GM12878 (cell line): ENCODE results near the gene ZNF628. TPM values are rescaled to one million over a fixed set of nuclear protein-coding genes. Genes with fewer than 3 reads are reported as not detected.

Experiments used
- ATAC-seq: fragments of 200-7000 bp; cut with Tn5 transposase; 3 replicates; pipeline ENCODE4 v1.9.1; 2020; ENCODE audit warnings: mild to moderate bottlenecking, moderate library complexity
- BruUV-seq: library from RNA; stranded (reverse); fragments of 400-500 nt; replicated peaks from 2 replicates; lab custom pipeline; 2021; lab: Mats Ljungman, UMichigan
- CTCF ChIA-PET: fragments of 300-600 bp; sonication (Branson Sonifier 250); formaldehyde crosslinking; extraction: SDS; loops from one replicate; lab custom pipeline; 2021; ENCODE audit warnings: inconsistent platforms; lab: Yijun Ruan, JAX
- POLR2A ChIA-PET: fragments of 350-600 bp; formaldehyde crosslinking; extraction: SDS; loops from one replicate; lab custom pipeline; 2021; ENCODE audit warnings: inconsistent platforms; lab: Charles Lee
- RAD21 ChIA-PET: fragments of 300-600 bp; sonication (Branson Sonifier 250); formaldehyde crosslinking; loops from one replicate; lab custom pipeline; 2023; ENCODE audit warnings: antibody characterized with exemption; ENCODE audit not compliant: unreplicated experiment; lab: Charles Lee
- SMC1A ChIA-PET: fragments of 300-600 bp; sonication (Branson Sonifier 250); formaldehyde crosslinking; loops from one replicate; lab custom pipeline; 2023; ENCODE audit not compliant: unreplicated experiment, uncharacterized antibody; lab: Charles Lee
- DNase-seq: peaks from one replicate; pipeline ENCODE4 v3.0.0-alpha.2; 2011; ENCODE audit warnings: low read depth, low spot score
- FAIRE-seq: peaks from 3 replicates; lab custom pipeline; 2011; peaks lifted over from hg19 to GRCh38; lab: Jason Lieb, UNC
- H2AFZ ChIP-seq: 2 replicates; pipeline ENCODE4 v1.6.0; 2011; ENCODE audit warnings: low read depth, low read length, control low read depth; ENCODE audit not compliant: control insufficient read depth
- H3K27ac ChIP-seq: 2 replicates; pipeline ENCODE4 v1.5.1; 2011; ENCODE audit warnings: control low read depth; ENCODE audit not compliant: control insufficient read depth, insufficient read depth
- H3K27me3 ChIP-seq, 2 experiments: replicated peaks in 1 of 2; 2 replicates each; pipeline versions ENCODE4 v1.6.0 to v1.6.1; 2011; ENCODE audit warnings: low read length in 1 of 2; ENCODE audit not compliant: control insufficient read depth in 2 of 2, insufficient read depth in 2 of 2
- H3K36me3 ChIP-seq, 2 experiments: 2 replicates each; pipeline ENCODE4 v1.5.1; 2011; ENCODE audit warnings: low read length in 1 of 2; ENCODE audit not compliant: control insufficient read depth in 2 of 2, insufficient read depth in 2 of 2
- H3K4me1 ChIP-seq: 2 replicates; pipeline ENCODE4 v1.6.1; 2011; ENCODE audit warnings: mild to moderate bottlenecking, low read length, moderate library complexity, mixed read lengths; ENCODE audit not compliant: control insufficient read depth, insufficient read depth
- H3K4me2 ChIP-seq: 2 replicates; pipeline ENCODE4 v1.6.0; 2011; ENCODE audit warnings: control low read depth; ENCODE audit not compliant: control insufficient read depth, insufficient read depth
- H3K4me3 ChIP-seq: fragments of 200-600 bp; sonication (generic); 2 replicates; pipeline ENCODE4 v1.5.1; 2016
- H3K79me2 ChIP-seq: 2 replicates; pipeline ENCODE4 v1.6.0; 2011; ENCODE audit warnings: low read length; ENCODE audit not compliant: control insufficient read depth, insufficient read depth
- H3K9ac ChIP-seq: 2 replicates; pipeline ENCODE4 v1.8.0; 2011; ENCODE audit warnings: low read length, control low read depth, mixed read lengths; ENCODE audit not compliant: control insufficient read depth, insufficient read depth
- H3K9me3 ChIP-seq: replicated peaks from 3 replicates; pipeline ENCODE4 v1.5.1; 2011; ENCODE audit warnings: mild to moderate bottlenecking, low read length; ENCODE audit not compliant: control insufficient read depth, insufficient read depth
- H4K20me1 ChIP-seq: 2 replicates; pipeline ENCODE4 v1.6.0; 2011; ENCODE audit not compliant: control insufficient read depth, insufficient read depth
- ETV6 ChIP-seq, 2 experiments: fragments of 450-650 bp in 1 of 2; IDR thresholded peaks in 1 of 2; conservative IDR thresholded peaks in 1 of 2; 2 replicates each; pipeline ENCODE4 v1.6.1; 2014; ENCODE audit warnings: antibody characterized with exemption in 1 of 2, borderline replicate concordance in 1 of 2, low read depth in 1 of 2, mild to moderate bottlenecking in 1 of 2, moderate library complexity in 1 of 2
- GABPA ChIP-seq: IDR thresholded peaks from 2 replicates; pipeline ENCODE4 v1.6.1; 2014; ENCODE audit warnings: antibody characterized with exemption, low read depth, mild to moderate bottlenecking, inconsistent platforms
- HDGF ChIP-seq: fragments of 450-650 bp; IDR thresholded peaks from 2 replicates; pipeline ENCODE4 v1.6.1; 2016; ENCODE audit warnings: antibody characterized with exemption
- IRF5 ChIP-seq: fragments of 450-650 bp; IDR thresholded peaks from 2 replicates; pipeline ENCODE4 v1.6.1; 2017; ENCODE audit warnings: borderline replicate concordance
- JUNB ChIP-seq: IDR thresholded peaks from 2 replicates; pipeline ENCODE4 v1.6.1; 2016; ENCODE audit warnings: antibody characterized with exemption, mild to moderate bottlenecking
- USF2 ChIP-seq: IDR thresholded peaks from 2 replicates; pipeline ENCODE4 v1.6.1; 2011; ENCODE audit warnings: low read depth, low read length, improper control_type of control experiment, borderline replicate concordance
- YY1 ChIP-seq: IDR thresholded peaks from 2 replicates; pipeline ENCODE4 v1.6.1; 2011; ENCODE audit warnings: low read depth, mild to moderate bottlenecking, low read length
- WGBS: methylation state at CpG from one replicate; pipeline ENCODE4 v1.1.6; 2016; ENCODE audit warnings: low lambda C conversion rate; ENCODE audit not compliant: insufficient replicate concordance, insufficient coverage; ENCODE audit errors: missing lambda C conversion rate; 5-methylcytosine and 5-hydroxymethylcytosine counted together
- in situ Hi-C: fragments of 300-500 bp; cut with MboI; formaldehyde crosslinking; loops from 9 replicates; pipeline ENCODE4 v1.14.3; 2018; ENCODE audit warnings: mixed read lengths
- intact Hi-C: fragments of 100-400 bp; cut with micrococcal nuclease; formaldehyde crosslinking; loops from one replicate; pipeline ENCODE4 v1.14.2; 2022; ENCODE audit not compliant: unreplicated experiment
- polyA plus RNA-seq, 11 experiments: library from polyadenylated mRNA; depleted of rRNA in 4 of 11; unstranded in 6 of 11; stranded (reverse) in 5 of 11; fragments of >200 nt; fragmentation: Nextera tagmentation in 4 of 11; fragmentation: Illumina TruSeq in 1 of 11; extraction: Ambion mirVana in 4 of 11; extraction: Trizol in 1 of 11; gene quantifications; 1 replicate in 1 of 11; 2 replicates in 10 of 11; pipeline versions ENCODE4 v1.2.1 to v1.2.3, GENCODE V29; 2011 to 2016; ENCODE audit warnings: inconsistent platforms in 2 of 11, missing spikeins in 2 of 11, low read depth in 1 of 11
- total RNA-seq, 4 experiments: library from RNA; depleted of rRNA in 3 of 4; stranded (reverse); fragments of >200 nt in 3 of 4; fragmentation: Illumina TruSeq in 1 of 4; extraction: Trizol in 1 of 4; gene quantifications; 2 replicates each; pipeline versions ENCODE4 v1.2.1 to v1.2.3, GENCODE V29; 2013 to 2021

The ZNF628 gene
- total and polyA plus RNA-seq, 10 of the 15 experiments (the other 5 are each of a cell fraction or from before 2014, with no cell fraction given): 0.04 to 11.3 (median 1.6) TPM; not detected in 1

GRCh38 chr19:55462722-55463121 is 13.7 kb upstream of the ZNF628 start:
- in situ Hi-C loops (no loop called here), intact Hi-C loops (no loop called here)
- CTCF ChIA-PET: interaction anchor here (0.6 to 2.5 kb wide), 3 partner anchors 12 to 1085 kb away, joined by 3 to 33 read pairs (median 3); no protein-coding TSS in a partner anchor
- H3K27me3 ChIP-seq: no peaks in the 10 kb centered on the region
- ATAC-seq (no peak), FAIRE-seq (no peak), DNase-seq (no peak)
- POLR2A ChIA-PET: no interaction called here
- H4K20me1 ChIP-seq: no peaks in the 10 kb centered on the region; the same call in 1 of the 2 replicates
- no TSS peak for BruUV-seq
- H3K9me3 ChIP-seq: no peaks in the 10 kb centered on the region
- no peak overlapping the region for H3K4me2 ChIP-seq
- no peak overlapping the region for H3K4me3 ChIP-seq
- H3K4me1 ChIP-seq: no peaks in the 10 kb centered on the region
- no peak for TF ChIP-seq JUNB
- TF ChIP-seq USF2: no peak
- TF ChIP-seq YY1: no peak
- no peak for TF ChIP-seq GABPA
- TF ChIP-seq HDGF: no peak
- no peak for TF ChIP-seq ETV6 (conservative IDR thresholded peaks at IDR 0.05 in 1 of 2, IDR thresholded peaks at IDR 0.05 in 1 of 2; ENCODE audit: borderline replicate concordance in 1 of 2, low read depth in 1 of 2)
- no peak for TF ChIP-seq IRF5
- peaks cover 9% of the 10 kb centered on the region for H3K79me2 ChIP-seq
- RAD21 ChIA-PET: no interaction called here
- no peak overlapping the region for H3K27ac ChIP-seq
- no peak overlapping the region for H3K9ac ChIP-seq
- H2AFZ ChIP-seq: no peak overlapping the region
- no peaks in the 10 kb centered on the region; a peak in 1 of 4 replicates for H3K36me3 ChIP-seq
- 85% methylated on average over 11 of the region's 11 CpGs for WGBS
- SMC1A ChIA-PET: no interaction called here
